Activated CD4-positive, alpha-beta T cell treated with anti-CD3 and anti-CD28 coated beads, Interleukin-2, amount 10 ng/mL, durations not matched to agents 24 days and 14 days (primary cell): Measurements from ENCODE around the gene HECW1. TPM values are rescaled to one million over a fixed set of nuclear protein-coding genes. Genes with fewer than 3 reads are reported as not detected.
"Not testable (repeated sequence)": the region's sequence is repeated elsewhere in the genome, so short reads cannot be mapped to it uniquely, and the experiment has no call there.

Source experiments
- DNase-seq: peaks from one replicate; pipeline ENCODE4 v3.0.0; 2022
- H3K27ac Mint-ChIP-seq: one replicate; pipeline ENCODE4 v1.8.0; 2022; ENCODE audit warnings: mild to moderate bottlenecking, mixed read lengths
- H3K27me3 Mint-ChIP-seq: one replicate; pipeline ENCODE4 v1.8.0; 2022; ENCODE audit warnings: mixed read lengths
- H3K36me3 Mint-ChIP-seq: one replicate; pipeline ENCODE4 v1.8.0; 2022; ENCODE audit warnings: low read depth, mild to moderate bottlenecking, mixed read lengths
- H3K4me1 Mint-ChIP-seq: one replicate; pipeline ENCODE4 v1.8.0; 2021; ENCODE audit warnings: mixed read lengths
- H3K4me3 Mint-ChIP-seq: one replicate; pipeline ENCODE4 v1.8.0; 2022; ENCODE audit warnings: mild to moderate bottlenecking, moderate library complexity, mixed read lengths
- H3K9me3 Mint-ChIP-seq: one replicate; pipeline ENCODE4 v1.8.0; 2021; ENCODE audit warnings: mixed read lengths
- intact Hi-C: fragments of 100-400 bp; cut with micrococcal nuclease; formaldehyde crosslinking; loops from one replicate; pipeline ENCODE4 v1.15.1; 2023
- total RNA-seq: library from RNA; stranded (reverse); gene quantifications from 2 replicates; pipeline ENCODE4 v1.2.3, GENCODE V29; 2022

Gene HECW1
- total RNA-seq, 1 donor from 2014 or later, result not detected

DNA sequence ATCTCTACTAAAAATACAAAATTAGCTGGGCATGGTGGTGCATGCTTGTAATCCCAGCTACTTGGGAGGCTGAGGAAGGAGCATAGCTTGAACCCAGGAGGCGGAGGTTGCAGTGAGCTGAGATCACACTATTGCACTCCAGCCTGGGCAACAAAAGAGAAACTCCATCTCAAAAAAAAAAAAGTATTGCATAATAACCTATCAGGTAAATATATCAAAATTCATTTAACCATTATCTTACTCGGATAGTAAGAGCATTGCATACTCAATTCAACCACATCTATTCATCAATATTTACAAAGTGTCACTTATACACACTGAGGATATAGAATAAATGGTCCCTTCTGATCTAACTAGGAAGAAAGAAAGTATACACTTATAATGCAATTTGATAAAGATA lies 461.4 kb downstream of the HECW1 start:
- intact Hi-C loops, result loop anchor here (2.0 kb wide), 1 partner anchor 261 kb away; no protein-coding TSS in a partner anchor
- not testable (repeated sequence) for H3K4me3 Mint-ChIP-seq, H3K27me3 Mint-ChIP-seq, DNase-seq, H3K36me3 Mint-ChIP-seq, H3K9me3 Mint-ChIP-seq, H3K27ac Mint-ChIP-seq
- peaks cover 24% of the 10 kb centered on the region for H3K4me1 Mint-ChIP-seq

DNA sequence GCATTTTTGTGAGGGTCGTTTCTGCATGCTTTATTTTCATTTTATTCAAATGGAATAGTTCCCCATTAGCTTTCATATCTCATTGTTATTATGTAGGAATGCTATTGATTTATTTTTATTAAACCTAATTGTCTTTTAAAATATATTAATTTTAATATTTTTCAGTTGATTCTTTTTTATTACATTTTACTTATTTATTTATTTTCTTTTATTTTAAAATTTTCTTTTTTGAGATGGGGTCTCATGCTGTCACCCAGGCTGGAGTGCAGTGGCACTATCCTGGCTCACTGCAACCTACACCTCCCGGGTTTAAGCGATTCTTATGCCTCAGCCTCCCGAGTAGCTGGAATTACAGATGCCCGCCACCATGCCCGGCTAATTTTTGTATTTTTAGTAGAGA lies 463.1 kb downstream of the HECW1 start:
- no peak overlapping the region for H3K27ac Mint-ChIP-seq
- H3K4me3 Mint-ChIP-seq, result no peak overlapping the region
- H3K4me1 Mint-ChIP-seq, result peaks cover 19% of the 10 kb centered on the region
- DNase-seq, result no peak
- H3K27me3 Mint-ChIP-seq, result peaks cover 3% of the 10 kb centered on the region
- intact Hi-C loops, result no loop called here
- no peaks in the 10 kb centered on the region for H3K9me3 Mint-ChIP-seq
- no peaks in the 10 kb centered on the region for H3K36me3 Mint-ChIP-seq

DNA sequence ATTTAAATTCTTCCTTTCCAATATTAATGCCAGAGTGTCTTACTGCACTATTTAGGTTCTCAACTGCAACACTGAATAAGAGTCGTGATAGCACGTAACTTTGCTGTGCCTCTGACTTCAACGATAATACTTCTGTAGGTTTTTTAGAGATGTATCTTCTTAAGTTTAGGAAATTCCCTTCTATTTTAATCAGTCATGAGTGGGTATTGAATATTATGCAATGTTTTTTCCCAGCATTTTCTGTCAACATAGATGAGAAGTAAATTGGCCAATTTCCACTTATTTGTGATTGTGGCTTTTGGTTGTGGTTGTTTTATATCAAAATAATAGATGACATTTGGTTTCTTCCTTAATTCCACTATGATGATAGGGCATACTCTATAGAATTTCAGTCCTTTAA lies 463.8 kb downstream of the HECW1 start:
- no peak for DNase-seq
- no peaks in the 10 kb centered on the region for H3K36me3 Mint-ChIP-seq
- intact Hi-C loops, result no loop called here
- H3K27me3 Mint-ChIP-seq, result peaks cover 10% of the 10 kb centered on the region
- no peak overlapping the region for H3K27ac Mint-ChIP-seq
- peaks cover 14% of the 10 kb centered on the region for H3K4me1 Mint-ChIP-seq
- no peak overlapping the region for H3K4me3 Mint-ChIP-seq
- no peaks in the 10 kb centered on the region for H3K9me3 Mint-ChIP-seq

DNA sequence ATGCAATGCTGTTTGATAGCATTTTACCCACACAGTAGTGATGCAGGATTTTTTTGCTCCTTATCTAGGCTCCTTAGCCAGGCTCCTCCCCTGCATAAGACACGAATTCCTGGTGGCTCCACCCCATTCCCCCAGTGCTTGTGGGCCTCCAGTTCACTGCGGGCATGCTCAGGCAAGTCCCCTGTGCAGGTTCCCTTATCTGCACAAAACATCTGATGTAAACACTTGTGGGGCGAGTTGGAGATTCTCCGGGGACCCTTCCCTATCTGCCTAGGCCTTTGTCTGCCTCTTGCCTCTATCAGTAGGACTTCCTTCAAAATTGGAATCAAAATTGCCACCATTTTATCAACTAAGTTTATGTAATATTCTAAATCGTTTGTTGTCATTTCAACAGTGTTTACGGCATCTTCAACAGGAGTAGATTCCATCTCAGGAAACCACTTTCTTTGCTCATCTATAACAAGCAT lies 465.1 kb downstream of the HECW1 start:
- H3K4me1 Mint-ChIP-seq, result peaks cover 19% of the 10 kb centered on the region
- no peak overlapping the region for H3K27ac Mint-ChIP-seq
- intact Hi-C loops, result no loop called here
- no peaks in the 10 kb centered on the region for H3K36me3 Mint-ChIP-seq
- peaks cover 20% of the 10 kb centered on the region for H3K27me3 Mint-ChIP-seq
- H3K9me3 Mint-ChIP-seq, result no peaks in the 10 kb centered on the region
- peak; percentile 71 for DNase-seq
- no peak overlapping the region for H3K4me3 Mint-ChIP-seq

DNA sequence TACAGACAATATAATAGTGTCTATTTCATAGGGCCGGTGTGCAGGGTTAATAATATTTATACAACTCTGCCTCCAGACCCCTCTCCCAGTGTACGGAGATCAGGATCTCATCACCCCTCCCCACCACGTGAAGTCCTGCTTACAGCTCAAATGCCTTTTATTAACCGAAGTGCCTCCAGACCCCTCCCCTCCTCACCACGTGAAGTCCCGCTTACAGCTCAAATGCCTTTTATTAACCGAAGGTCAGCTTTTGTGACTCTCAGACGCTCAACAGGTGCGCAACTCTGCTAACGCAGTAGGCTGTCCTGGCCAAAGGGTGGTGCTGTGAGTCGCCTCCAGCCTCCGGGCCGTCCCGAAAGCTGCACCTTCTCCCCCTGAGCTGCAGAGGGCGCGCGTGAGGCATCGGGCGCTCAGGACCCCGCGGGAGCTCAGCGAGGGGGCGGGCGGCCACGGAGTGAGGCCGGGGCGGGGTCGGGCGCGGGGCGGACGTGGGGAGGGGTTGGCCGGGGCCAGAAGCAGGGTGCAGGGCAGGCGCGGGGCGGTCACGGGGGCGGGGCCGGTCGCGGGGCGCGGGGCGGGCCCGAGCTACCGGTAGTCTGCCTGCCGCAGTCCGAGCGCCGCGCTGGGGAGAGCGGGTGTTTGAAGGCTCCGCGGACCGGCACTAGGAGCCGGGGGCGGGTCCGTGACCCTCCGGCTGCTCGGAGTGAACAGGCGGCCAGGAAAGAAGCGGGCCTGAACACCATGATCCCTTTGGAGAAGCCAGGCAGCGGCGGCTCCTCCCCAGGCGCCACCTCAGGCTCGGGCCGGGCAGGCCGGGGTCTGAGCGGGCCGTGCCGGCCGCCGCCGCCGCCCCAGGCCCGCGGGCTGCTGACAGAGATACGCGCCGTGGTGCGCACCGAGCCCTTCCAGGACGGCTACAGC lies 470.3 kb downstream of the HECW1 start, which contains the start of gene STK17A:
TSS of gene STK17A (plus strand) at position 606 of the 921 bp plus-strand sequence. CDS start at position 742, 136 bp downstream.
- peaks cover 22% of the 10 kb centered on the region for H3K27me3 Mint-ChIP-seq
- peak within 1 kb of the TSS; percentile 98 for H3K27ac Mint-ChIP-seq
- peaks cover 29% of the 10 kb centered on the region for H3K4me1 Mint-ChIP-seq
- peak; percentile 98 for DNase-seq
- H3K36me3 Mint-ChIP-seq, result peaks cover 5% of the 10 kb centered on the region
- intact Hi-C loops, result loop anchor here (1.0 to 5.0 kb wide), 6 partner anchors 9 to 650 kb away; partner anchors contain the start of genes COA1, MRPL32 and PSMA2
- H3K9me3 Mint-ChIP-seq, result no peaks in the 10 kb centered on the region
- peak within 1 kb of the TSS; percentile 93 for H3K4me3 Mint-ChIP-seq

DNA sequence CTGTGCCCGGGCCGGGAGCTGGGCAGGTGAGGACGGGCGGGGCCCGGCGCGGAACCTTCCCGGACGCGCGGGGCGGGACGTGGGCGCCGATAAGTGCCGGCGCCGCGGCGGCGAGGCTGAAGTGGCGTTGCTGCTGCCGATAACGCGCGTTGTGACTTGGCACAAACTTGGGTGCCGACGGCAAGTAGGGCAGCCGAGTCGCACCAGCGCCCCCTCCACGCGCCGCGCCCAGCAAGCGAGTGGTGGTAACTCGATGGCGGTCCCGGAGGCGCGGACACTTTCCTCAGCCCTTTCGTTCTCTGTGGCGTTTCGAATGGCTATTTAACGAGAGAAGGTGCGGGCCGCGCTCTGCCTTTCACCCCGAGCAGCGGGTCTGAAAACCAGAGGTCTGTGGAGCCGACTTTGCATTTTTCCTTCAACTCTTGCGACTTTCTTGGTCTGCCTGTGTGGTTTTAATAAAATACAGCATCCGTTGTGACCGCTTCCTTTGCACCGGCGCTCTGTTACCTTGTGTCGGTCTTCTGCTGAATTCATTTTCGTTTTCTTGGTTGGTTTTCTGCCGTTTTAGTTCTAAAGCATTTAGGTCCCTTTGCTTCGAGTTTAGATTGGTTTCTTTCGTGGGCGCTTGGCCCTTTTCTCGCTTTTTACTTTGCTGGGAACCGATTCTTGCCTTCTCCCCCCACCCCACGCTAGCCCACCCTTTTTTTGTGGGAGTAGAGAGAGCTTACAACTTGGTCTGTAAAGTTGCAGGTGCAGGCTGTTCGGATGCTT lies 471.2 kb downstream of the HECW1 start:
- DNase-seq, result peak; percentile 90
- Mint-ChIP-seq H3K4me1 (peaks cover 33% of the 10 kb centered on the region), H3K36me3 (peaks cover 9% of the 10 kb centered on the region), H3K4me3 (peak overlapping the region; percentile 93), H3K9me3 (no peaks in the 10 kb centered on the region), H3K27me3 (peaks cover 22% of the 10 kb centered on the region), H3K27ac (peak overlapping the region; percentile 98)
- intact Hi-C loops, result loop anchor here (1.0 to 5.0 kb wide), 3 partner anchors 8 to 651 kb away; partner anchors contain the start of genes COA1, MRPL32 and PSMA2

DNA sequence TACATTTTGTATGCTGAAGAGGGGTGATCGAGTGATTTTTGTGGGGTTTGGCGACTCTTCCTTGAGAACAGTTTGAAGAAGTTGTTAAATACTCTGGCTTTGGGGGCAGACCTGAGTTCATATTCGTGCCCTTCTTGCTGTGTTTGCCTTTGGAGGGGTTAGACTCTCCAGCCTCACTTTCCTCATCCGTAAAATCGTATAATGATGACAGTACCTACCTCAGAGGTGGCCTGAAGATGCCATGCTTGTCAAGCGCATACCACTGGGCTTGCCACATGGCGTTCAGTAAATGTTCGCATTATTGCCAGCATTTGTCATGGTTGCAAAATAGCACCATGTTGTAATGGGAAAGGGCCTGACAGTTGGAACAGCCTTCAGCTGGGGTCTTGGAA lies 471.7 kb downstream of the HECW1 start:
- intact Hi-C loops, result loop anchor here (5.0 kb wide), 1 partner anchor 652 kb away; the partner anchor contains the start of genes MRPL32 and PSMA2
- peak; percentile 81 for DNase-seq
- Mint-ChIP-seq H3K36me3 (peaks cover 12% of the 10 kb centered on the region), H3K27ac (peak overlapping the region; percentile 98), H3K4me3 (peak overlapping the region; percentile 93), H3K27me3 (peaks cover 21% of the 10 kb centered on the region), H3K9me3 (no peaks in the 10 kb centered on the region), H3K4me1 (peaks cover 37% of the 10 kb centered on the region)

DNA sequence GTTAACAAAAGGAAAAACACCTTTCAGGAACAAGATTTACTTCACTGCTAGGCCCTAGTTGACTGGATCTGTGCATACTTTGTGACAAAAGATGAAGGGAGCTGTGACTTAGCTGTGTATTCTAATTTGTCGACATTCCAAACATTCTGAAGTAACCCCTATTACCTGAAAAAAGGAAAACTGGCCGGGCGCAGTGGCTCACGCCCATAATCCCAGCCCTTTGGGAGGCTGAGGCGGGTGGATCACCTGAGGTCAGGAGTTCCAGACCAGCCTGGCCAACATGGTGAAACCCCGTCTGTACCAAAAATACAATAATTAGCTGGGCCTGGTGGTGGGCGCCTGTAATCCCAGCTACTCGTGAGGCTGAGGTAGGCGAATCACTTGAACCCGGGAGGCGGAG lies 472.3 kb downstream of the HECW1 start:
- peak; percentile 67 for DNase-seq
- H3K9me3 Mint-ChIP-seq, result not testable (repeated sequence)
- H3K27ac Mint-ChIP-seq, result peak overlapping the region; percentile 98
- H3K4me1 Mint-ChIP-seq, result peaks cover 42% of the 10 kb centered on the region
- intact Hi-C loops, result loop anchor here (5.0 kb wide), 1 partner anchor 652 kb away; the partner anchor contains the start of genes MRPL32 and PSMA2
- peaks cover 21% of the 10 kb centered on the region for H3K27me3 Mint-ChIP-seq
- peaks cover 15% of the 10 kb centered on the region for H3K36me3 Mint-ChIP-seq
- H3K4me3 Mint-ChIP-seq, result peak overlapping the region; percentile 93

DNA sequence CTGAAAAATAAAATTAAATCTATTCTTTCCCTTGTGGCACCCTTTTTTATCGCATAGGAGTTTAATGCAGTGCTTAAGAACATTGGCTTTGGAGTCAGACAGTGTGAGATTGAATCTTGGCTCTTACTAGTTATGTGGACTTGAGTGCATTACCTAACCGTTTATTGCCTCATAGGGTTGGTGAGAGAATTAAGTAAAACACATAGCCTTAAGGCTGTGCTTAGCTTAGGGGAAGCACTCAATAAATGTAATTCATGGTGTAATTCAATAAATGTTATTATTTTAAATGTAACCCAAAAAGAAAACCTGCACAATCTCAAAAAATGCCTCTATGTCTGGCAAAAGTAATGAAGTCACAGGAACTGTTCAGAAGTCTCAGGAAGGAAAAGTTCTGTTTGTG lies 473.1 kb downstream of the HECW1 start:
- peak overlapping the region; percentile 98 for H3K27ac Mint-ChIP-seq
- peak overlapping the region; percentile 93 for H3K4me3 Mint-ChIP-seq
- H3K27me3 Mint-ChIP-seq, result peaks cover 19% of the 10 kb centered on the region
- peak; percentile 60 for DNase-seq
- peaks cover 17% of the 10 kb centered on the region for H3K36me3 Mint-ChIP-seq
- H3K9me3 Mint-ChIP-seq, result no peaks in the 10 kb centered on the region
- peaks cover 47% of the 10 kb centered on the region for H3K4me1 Mint-ChIP-seq
- intact Hi-C loops, result no loop called here

DNA sequence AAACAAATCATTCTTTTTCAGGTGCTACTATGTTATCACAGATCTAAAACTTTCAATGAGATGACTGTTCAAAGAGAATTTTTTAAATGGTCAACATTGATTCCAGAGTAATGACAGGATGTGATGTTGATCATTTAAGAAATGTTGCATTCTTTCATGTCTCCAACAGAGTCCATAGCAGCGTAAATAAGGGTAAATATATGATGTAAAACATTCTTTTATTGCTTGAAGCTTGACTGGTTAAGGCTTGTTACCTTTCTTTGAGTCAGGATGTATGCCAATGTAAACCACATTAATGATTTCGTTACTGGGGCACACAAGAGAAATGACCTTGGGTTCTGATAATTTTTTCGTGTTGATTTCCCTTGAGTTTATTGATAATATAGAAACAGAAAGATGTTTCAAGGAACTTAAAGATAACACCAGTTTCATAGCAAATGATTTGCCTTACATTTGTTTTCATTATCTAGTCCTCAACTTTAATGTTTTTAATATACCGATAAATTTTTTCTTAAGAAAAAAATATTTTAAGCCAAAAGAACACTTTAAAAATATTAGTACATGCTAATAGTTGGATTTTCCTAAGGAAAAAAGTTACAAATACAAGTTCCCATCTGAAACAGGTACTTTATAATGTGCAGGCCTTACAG lies 473.9 kb downstream of the HECW1 start:
- intact Hi-C loops, result loop anchor here (1.0 kb wide), 1 partner anchor 27 kb away; no protein-coding TSS in a partner anchor
- Mint-ChIP-seq H3K4me3 (peak overlapping the region; percentile 93), H3K36me3 (peaks cover 19% of the 10 kb centered on the region)

DNA sequence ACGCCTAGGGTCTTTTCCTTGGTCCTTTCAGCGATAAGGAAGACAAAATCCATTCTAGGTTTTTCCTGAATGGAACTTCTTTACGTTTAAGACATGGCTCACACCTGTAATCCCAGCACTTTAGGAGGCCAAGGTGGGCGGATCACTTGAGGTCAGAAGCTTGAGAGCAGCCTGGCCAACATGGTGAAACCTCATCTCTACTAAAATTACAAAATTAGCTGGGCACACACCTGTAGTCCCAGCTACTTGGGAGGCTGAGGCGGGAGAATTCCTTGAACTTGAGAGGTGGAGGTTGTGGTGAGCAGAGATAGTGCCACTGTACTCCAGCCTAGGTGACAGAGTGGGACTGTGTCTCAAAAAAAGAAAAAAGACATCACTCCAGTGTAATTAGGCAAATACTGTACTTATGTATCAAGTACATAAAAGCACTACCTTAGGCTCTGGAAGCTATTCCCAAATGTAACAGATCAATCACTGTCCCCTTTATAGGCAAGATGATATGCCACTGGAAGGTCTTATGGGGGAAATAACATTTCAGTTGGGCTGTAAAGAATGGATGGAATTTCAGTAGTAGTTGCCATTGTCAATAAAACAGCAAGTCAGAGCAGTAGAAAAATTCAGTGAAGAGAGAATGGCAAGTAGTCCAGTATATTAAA lies 476.2 kb downstream of the HECW1 start:
- Mint-ChIP-seq H3K4me3 (peak overlapping the region; percentile 69), H3K9me3 (peaks cover 3% of the 10 kb centered on the region), H3K36me3 (peaks cover 24% of the 10 kb centered on the region), H3K27ac (peak overlapping the region; percentile 48), H3K4me1 (peaks cover 61% of the 10 kb centered on the region), H3K27me3 (no peaks in the 10 kb centered on the region)
- DNase-seq, result peak; percentile 52
- intact Hi-C loops, result no loop called here

More for the DNA sequence above, 473.9 kb downstream of the HECW1 start:
- Mint-ChIP-seq H3K4me1 (peaks cover 53% of the 10 kb centered on the region), H3K27me3 (peaks cover 11% of the 10 kb centered on the region), H3K27ac (peak overlapping the region; percentile 98), H3K9me3 (no peaks in the 10 kb centered on the region)
- DNase-seq, result peak; percentile 58

DNA sequence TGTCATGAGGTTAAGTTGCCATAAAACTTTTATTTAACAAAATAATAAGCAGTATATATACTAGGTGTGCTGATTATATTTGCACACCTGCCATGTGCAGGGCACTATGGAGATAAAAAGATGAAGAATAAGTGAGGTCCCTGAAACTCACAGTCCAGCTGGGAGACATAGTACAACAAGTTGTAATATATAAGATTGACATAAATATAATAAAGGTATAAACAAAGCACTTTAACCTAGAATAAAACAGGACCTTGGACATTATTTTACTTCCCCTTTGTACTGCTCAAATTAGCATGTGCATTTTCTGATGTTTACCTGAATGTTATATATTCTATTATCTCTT lies 476.7 kb downstream of the HECW1 start:
- Mint-ChIP-seq H3K27ac (no peak overlapping the region), H3K4me3 (no peak overlapping the region), H3K4me1 (peaks cover 64% of the 10 kb centered on the region), H3K9me3 (peaks cover 3% of the 10 kb centered on the region), H3K36me3 (peaks cover 23% of the 10 kb centered on the region), H3K27me3 (no peaks in the 10 kb centered on the region)
- no peak for DNase-seq
- intact Hi-C loops, result no loop called here

DNA sequence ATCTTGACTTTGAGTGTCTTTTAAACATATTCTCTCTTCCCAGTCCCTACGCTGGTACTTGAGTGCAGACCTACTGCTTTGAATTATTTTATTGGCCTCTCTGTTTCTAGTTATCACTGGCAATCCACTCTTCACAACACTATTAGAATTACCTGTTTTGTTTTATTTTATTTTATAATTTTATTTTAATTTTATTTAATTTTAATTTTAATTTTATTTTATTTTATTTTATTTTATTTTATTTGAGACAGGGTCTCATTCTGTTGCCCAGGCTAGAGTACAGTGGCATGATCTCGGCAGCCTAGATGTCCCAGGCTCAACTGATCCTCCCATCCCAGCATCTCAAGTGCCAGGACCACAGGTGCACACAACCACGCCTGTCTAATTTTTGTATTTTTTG lies 477.3 kb downstream of the HECW1 start:
- no peaks in the 10 kb centered on the region for H3K27me3 Mint-ChIP-seq
- H3K4me1 Mint-ChIP-seq, result peaks cover 70% of the 10 kb centered on the region
- DNase-seq, result no peak
- no peak overlapping the region for H3K4me3 Mint-ChIP-seq
- intact Hi-C loops, result no loop called here
- H3K9me3 Mint-ChIP-seq, result peaks cover 3% of the 10 kb centered on the region
- no peak overlapping the region for H3K27ac Mint-ChIP-seq
- H3K36me3 Mint-ChIP-seq, result peaks cover 22% of the 10 kb centered on the region
